Measurements from ENCODE around the gene LCE2C. TPM values are rescaled to one million over a fixed set of nuclear protein-coding genes. Genes with fewer than 3 reads are reported as not detected.

The LCE2C gene
- total RNA-seq, 1 experiment from 2014 or later, result not detected

- no peak for TF ChIP-seq NR1H2 (CRISPR knock-in tag; IDR thresholded peaks at IDR 0.05)
- ChIA-PET POLR2A (no interaction called here), CTCF (no interaction called here)
- Mint-ChIP-seq H3K36me3 (peaks cover 65% of the 10 kb centered on the region), H3K4me3 (no peak overlapping the region), H3K9me3 (peaks cover 90% of the 10 kb centered on the region), H3K27me3 (ENCODE audit: low read depth) (no peaks in the 10 kb centered on the region), H3K4me1 (no peaks in the 10 kb centered on the region), H3K27ac (no peak overlapping the region)
- no peak for DNase-seq (ENCODE audit: low spot score)
- ATAC-seq, result no peak
These were observed 31.1 kb upstream of the LCE2C start for GRCh38 chr1:152643945-152644344.

- Mint-ChIP-seq H3K4me3 (no peak overlapping the region), H3K9me3 (peaks cover 90% of the 10 kb centered on the region), H3K4me1 (no peaks in the 10 kb centered on the region), H3K27ac (no peak overlapping the region), H3K36me3 (peaks cover 68% of the 10 kb centered on the region), H3K27me3 (ENCODE audit: low read depth) (no peaks in the 10 kb centered on the region)
- POLR2A ChIA-PET, result no interaction called here
- DNase-seq (ENCODE audit: low spot score) (no peak), ATAC-seq (no peak)
- TF ChIP-seq USF2 (CRISPR knock-in tag; IDR thresholded peaks at IDR 0.05), result no peak
- CTCF ChIA-PET, result no interaction called here
These were observed 29.9 kb upstream of the LCE2C start for GRCh38 chr1:152645146-152645545.

- DNase-seq (ENCODE audit: low spot score), result no peak
- Mint-ChIP-seq H3K27me3 (ENCODE audit: low read depth) (peaks cover 3% of the 10 kb centered on the region; the same call in 1 of the 2 replicates), H3K4me3 (no peak overlapping the region), H3K27ac (no peak overlapping the region), H3K4me1 (no peaks in the 10 kb centered on the region), H3K9me3 (peaks cover 90% of the 10 kb centered on the region), H3K36me3 (peaks cover 66% of the 10 kb centered on the region)
- POLR2A ChIA-PET, result no interaction called here
- TF ChIP-seq MXD4 (CRISPR knock-in tag; IDR thresholded peaks at IDR 0.05; ENCODE audit: borderline replicate concordance) (no peak), GRHL2 (CRISPR knock-in tag; IDR thresholded peaks at IDR 0.05; ENCODE audit: insufficient replicate concordance, severe bottlenecking) (no peak), ZNF396 (CRISPR knock-in tag; IDR thresholded peaks at IDR 0.05; ENCODE audit: borderline replicate concordance) (no peak), ZNF121 (CRISPR knock-in tag; IDR thresholded peaks at IDR 0.05) (no peak), ZNF532 (CRISPR knock-in tag; IDR thresholded peaks at IDR 0.05; ENCODE audit: borderline replicate concordance) (no peak), USF2 (CRISPR knock-in tag; IDR thresholded peaks at IDR 0.05) (no peak)
- CTCF ChIA-PET, result no interaction called here
- no peak for ATAC-seq
These were observed 28.4 kb upstream of the LCE2C start for GRCh38 chr1:152646656-152647055.

GRCh38 chr1:152654110-152654509, 21.0 kb upstream of the LCE2C start:
- H3K36me3 Mint-ChIP-seq, result peaks cover 62% of the 10 kb centered on the region
- H3K27ac Mint-ChIP-seq, result no peak overlapping the region
- H3K9me3 Mint-ChIP-seq, result peaks cover 84% of the 10 kb centered on the region
- no peaks in the 10 kb centered on the region for H3K4me1 Mint-ChIP-seq
- TF ChIP-seq RELA (CRISPR knock-in tag; IDR thresholded peaks at IDR 0.05; ENCODE audit: borderline replicate concordance), result no peak
- no peak for TF ChIP-seq E2F4 (CRISPR knock-in tag; IDR thresholded peaks at IDR 0.05; ENCODE audit: borderline replicate concordance, low read depth)
- TF ChIP-seq CBFB (CRISPR knock-in tag; IDR thresholded peaks at IDR 0.05; ENCODE audit: low read depth), result no peak
- ChIA-PET POLR2A (no interaction called here), CTCF (interaction anchor here (0.7 to 1.3 kb wide), 4 partner anchors 12 to 566 kb away, joined by 4 to 5 read pairs (median 4); no protein-coding TSS in a partner anchor)
- H3K4me3 Mint-ChIP-seq, result no peak overlapping the region
- DNase-seq (ENCODE audit: low spot score), result peak; percentile 51
- ATAC-seq, result peak; percentile 71; the same call in 1 of the 2 replicates
- H3K27me3 Mint-ChIP-seq (ENCODE audit: low read depth), result peaks cover 3% of the 10 kb centered on the region; the same call in 1 of the 2 replicates
